Measurements from ENCODE around the gene COA3. TPM values are rescaled to one million over a fixed set of nuclear protein-coding genes. Genes with fewer than 3 reads are reported as not detected.

Gene COA3
- total RNA-seq, 1 experiment from 2014 or later, result 74.2 TPM

- Histone ChIP-seq H3K79me1 (ENCODE audit: insufficient read depth, low read depth, low read length, poor library complexity, severe bottlenecking) (no peaks in the 10 kb centered on the region), H2BK120ac (ENCODE audit: low read depth, low read length, poor library complexity, severe bottlenecking) (no peak overlapping the region), H2AK5ac (ENCODE audit: insufficient read length, low read length) (no peak overlapping the region), H3T11ph (ENCODE audit: low read length) (no peak overlapping the region), H2BK15ac (ENCODE audit: low read depth, low read length) (no peak overlapping the region), H2BK12ac (ENCODE audit: insufficient read length, low read depth, low read length) (no peak overlapping the region), H4K8ac (replicated peaks; ENCODE audit: insufficient read length, low read depth, low read length) (no peak overlapping the region), H3K56ac (ENCODE audit: insufficient read length, low read depth, low read length) (no peak overlapping the region), H3K4me1 (ENCODE audit: insufficient read depth, low read length) (no peaks in the 10 kb centered on the region; the same call in 1 of the 2 replicates), H3K18ac (ENCODE audit: insufficient read length, low read depth, low read length) (no peak overlapping the region), H3K27ac (ENCODE audit: insufficient read length, low read depth, low read length) (no peak overlapping the region), H2AFZ (ENCODE audit: low read length) (no peak overlapping the region), H3K14ac (ENCODE audit: insufficient read depth, low read length) (no peak overlapping the region), H3K9ac (ENCODE audit: extremely low read depth, insufficient read length, low read length) (no peak overlapping the region), H2BK5ac (ENCODE audit: insufficient read length, low read length) (no peak overlapping the region), H4K91ac (ENCODE audit: insufficient read length, low read depth, low read length) (no peak overlapping the region), H3K27me3 (ENCODE audit: insufficient read depth, low read length) (peaks cover 23% of the 10 kb centered on the region), H3K9me3 (ENCODE audit: control insufficient read depth, low read depth, low read length) (no peaks in the 10 kb centered on the region), H2BK20ac (ENCODE audit: low read depth, low read length, poor library complexity, severe bottlenecking) (no peak overlapping the region), H4K5ac (ENCODE audit: insufficient read length, low read depth, low read length) (no peak overlapping the region), H3K79me2 (ENCODE audit: insufficient read depth, low read length) (no peaks in the 10 kb centered on the region), H3K4ac (ENCODE audit: low read depth, low read length) (no peak overlapping the region), H3K4me2 (ENCODE audit: insufficient read depth, insufficient read length, low read length) (peak overlapping the region; percentile 67), H3K23me2 (ENCODE audit: insufficient read length, low read depth, low read length, poor library complexity, severe bottlenecking) (peaks cover 6% of the 10 kb centered on the region), H4K20me1 (ENCODE audit: control insufficient read depth, insufficient read depth, insufficient read length) (no peaks in the 10 kb centered on the region), H3K23ac (ENCODE audit: insufficient read length, low read depth, low read length) (no peak overlapping the region)
- Mint-ChIP-seq H3K36me3 (ENCODE audit: insufficient read depth in 1 of 3, low read depth in 3 of 3) (peaks cover 0 to 1% (median 0%) of the 10 kb centered on the region in 3 experiments; a peak in 1 of 7 replicates), H3K27ac (no peak overlapping the region), H3K27me3 (ENCODE audit: low read depth) (peaks cover 50% of the 10 kb centered on the region), H3K9me3 (no peaks in the 10 kb centered on the region), H3K4me1 (peaks cover 18 to 25% of the 10 kb centered on the region in 2 experiments), H3K4me3 (peak overlapping the region; percentile 37 to 74)
- TF ChIP-seq CTCF (conservative IDR thresholded peaks at IDR 0.05), result no peak
- no peak for DNase-seq
- WGBS (ENCODE audit: extremely low coverage, insufficient read length, low lambda C conversion rate), result no CpG with 5 or more reads among the region's 12 CpGs
These were observed 36.9 kb downstream of the COA3 start for GRCh38 chr17:42761638-42762037.

Measured in H9 (cell line).